Measurements from ENCODE around the gene IFNA10. TPM values are rescaled to one million over a fixed set of nuclear protein-coding genes. Genes with fewer than 3 reads are reported as not detected.
A peak's percentile ranks its signal among the peaks of the same experiment; 100 is the strongest.
"Not testable (repeated sequence)": the region's sequence is repeated elsewhere in the genome, so short reads cannot be mapped to it uniquely, and the experiment has no call there.

IFNA10 gene
- total and polyA plus RNA-seq, 4 donors = not detected

DNA sequence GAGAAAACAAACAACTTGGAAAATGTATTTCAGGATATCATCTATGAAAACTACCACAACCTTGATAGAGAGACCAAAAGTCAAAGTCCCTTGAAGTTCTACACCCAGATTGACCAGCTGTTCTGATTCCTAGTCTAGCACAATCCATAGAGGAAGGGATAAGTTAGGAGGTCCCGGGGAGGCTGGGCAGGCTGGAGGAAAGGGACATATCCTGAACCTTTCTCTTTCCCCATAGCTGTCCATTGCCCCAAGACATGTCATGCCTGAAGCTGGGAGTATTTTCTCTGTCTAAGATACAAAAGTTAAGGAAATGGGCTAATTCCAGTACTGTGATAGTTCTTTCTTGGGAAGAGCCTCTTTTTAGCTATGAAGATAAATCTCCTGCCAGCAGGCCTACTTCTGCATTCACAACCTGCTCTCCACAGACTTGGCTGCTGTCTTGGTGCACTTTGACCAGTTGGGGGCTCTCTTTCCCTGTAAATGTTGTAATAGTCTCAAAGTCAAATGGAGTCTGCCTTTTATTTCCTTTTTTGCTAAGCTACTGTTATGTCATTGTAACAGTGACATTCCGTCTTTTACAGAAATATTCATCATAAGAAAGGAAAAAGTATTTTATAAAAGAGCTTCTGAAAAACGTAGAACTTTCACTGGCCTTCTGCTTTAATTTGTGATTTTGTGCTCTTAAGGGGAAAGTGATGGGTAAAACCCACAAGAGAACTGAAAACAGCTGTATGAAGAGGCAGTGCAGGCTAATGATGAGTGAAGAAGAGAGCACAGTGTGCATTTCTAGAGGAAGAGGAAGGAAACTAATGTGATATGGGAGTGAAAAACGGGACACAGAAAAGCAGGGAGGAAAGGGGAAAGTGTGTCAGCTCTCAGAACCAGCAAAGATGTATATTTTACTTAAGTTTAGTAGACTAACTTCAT is 23.9 kb downstream of the IFNA10 start:
- ATAC-seq (ENCODE audit: insufficient read depth, low FRiP score) = not testable (repeated sequence)
- peak in 2 of 3 donors; percentile 4 to 5 for DNase-seq
- TF ChIP-seq, protein P1, sequence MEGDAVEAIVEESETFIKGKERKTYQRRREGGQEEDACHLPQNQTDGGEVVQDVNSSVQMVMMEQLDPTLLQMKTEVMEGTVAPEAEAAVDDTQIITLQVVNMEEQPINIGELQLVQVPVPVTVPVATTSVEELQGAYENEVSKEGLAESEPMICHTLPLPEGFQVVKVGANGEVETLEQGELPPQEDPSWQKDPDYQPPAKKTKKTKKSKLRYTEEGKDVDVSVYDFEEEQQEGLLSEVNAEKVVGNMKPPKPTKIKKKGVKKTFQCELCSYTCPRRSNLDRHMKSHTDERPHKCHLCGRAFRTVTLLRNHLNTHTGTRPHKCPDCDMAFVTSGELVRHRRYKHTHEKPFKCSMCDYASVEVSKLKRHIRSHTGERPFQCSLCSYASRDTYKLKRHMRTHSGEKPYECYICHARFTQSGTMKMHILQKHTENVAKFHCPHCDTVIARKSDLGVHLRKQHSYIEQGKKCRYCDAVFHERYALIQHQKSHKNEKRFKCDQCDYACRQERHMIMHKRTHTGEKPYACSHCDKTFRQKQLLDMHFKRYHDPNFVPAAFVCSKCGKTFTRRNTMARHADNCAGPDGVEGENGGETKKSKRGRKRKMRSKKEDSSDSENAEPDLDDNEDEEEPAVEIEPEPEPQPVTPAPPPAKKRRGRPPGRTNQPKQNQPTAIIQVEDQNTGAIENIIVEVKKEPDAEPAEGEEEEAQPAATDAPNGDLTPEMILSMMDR (IDR thresholded peaks at IDR 0.05; ENCODE audit: control extremely low read depth, extremely low read depth) = peak; percentile 13

DNA sequence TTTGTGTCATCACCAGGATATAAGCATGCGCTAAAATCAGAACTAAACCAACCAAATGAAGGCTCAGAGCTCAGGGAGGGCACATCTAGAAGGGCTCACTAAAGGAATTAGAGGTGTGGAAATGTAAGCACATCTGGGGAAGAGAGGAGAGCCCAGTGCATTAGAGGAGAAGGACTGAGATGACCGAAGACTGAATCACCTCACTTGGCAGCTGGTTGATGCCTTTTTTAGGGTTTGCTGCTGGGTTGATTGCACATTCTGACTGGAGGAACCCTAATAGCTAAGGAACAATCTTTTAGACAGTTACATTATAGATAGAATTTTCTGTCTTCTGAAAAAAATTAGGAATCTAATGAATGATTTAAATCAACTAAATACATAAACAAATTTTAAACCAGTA is 32.3 kb downstream of the IFNA10 start:
- Histone ChIP-seq H3K27ac (ENCODE audit: low read depth in 1 of 2, low read length in 1 of 2) (no peak overlapping the region), H3K36me3 (ENCODE audit: control insufficient read depth in 4 of 4, insufficient read depth in 4 of 4, low read length in 4 of 4) (no peaks in the 10 kb centered on the region), H3K27me3 (ENCODE audit: control insufficient read depth in 3 of 3, insufficient read depth in 3 of 3, low read length in 2 of 3) (no peaks in the 10 kb centered on the region), H3K4me3 (no peak overlapping the region), H3K9me3 (ENCODE audit: control insufficient read depth in 4 of 4, insufficient read depth in 3 of 4, low read length in 3 of 4) (no peaks in the 10 kb centered on the region), H3K4me1 (ENCODE audit: control insufficient read depth in 5 of 5, insufficient read depth in 5 of 5, low read length in 5 of 5) (no peaks in the 10 kb centered on the region), H3K9ac (ENCODE audit: insufficient read depth in 1 of 2, low read length in 2 of 2) (no peak overlapping the region)
- no peak for DNase-seq
- ATAC-seq (ENCODE audit: insufficient read depth, low FRiP score) = no peak
- WGBS, 2 donors = 92 to 94% methylated on average over 2 of the region's 2 CpGs
- TF ChIP-seq, protein P1 (IDR thresholded peaks at IDR 0.05; ENCODE audit: control extremely low read depth, extremely low read depth) = no peak

More for the DNA sequence above, 23.9 kb downstream of the IFNA10 start:
- not testable (repeated sequence) for H3K4me1 ChIP-seq (ENCODE audit: control insufficient read depth in 5 of 5, insufficient read depth in 5 of 5, low read length in 5 of 5); H3K9ac ChIP-seq (ENCODE audit: insufficient read depth in 1 of 2, low read length in 2 of 2); H3K27ac ChIP-seq (ENCODE audit: low read depth in 1 of 2, low read length in 1 of 2); H3K4me3 ChIP-seq; H3K9me3 ChIP-seq (ENCODE audit: control insufficient read depth in 4 of 4, insufficient read depth in 3 of 4, low read length in 3 of 4); H3K27me3 ChIP-seq (ENCODE audit: control insufficient read depth in 3 of 3, insufficient read depth in 3 of 3, low read length in 2 of 3); H3K36me3 ChIP-seq (ENCODE audit: control insufficient read depth in 4 of 4, insufficient read depth in 4 of 4, low read length in 4 of 4)
- 31 to 40% methylated on average over 4 of the region's 4 CpGs for WGBS, 2 donors

DNA sequence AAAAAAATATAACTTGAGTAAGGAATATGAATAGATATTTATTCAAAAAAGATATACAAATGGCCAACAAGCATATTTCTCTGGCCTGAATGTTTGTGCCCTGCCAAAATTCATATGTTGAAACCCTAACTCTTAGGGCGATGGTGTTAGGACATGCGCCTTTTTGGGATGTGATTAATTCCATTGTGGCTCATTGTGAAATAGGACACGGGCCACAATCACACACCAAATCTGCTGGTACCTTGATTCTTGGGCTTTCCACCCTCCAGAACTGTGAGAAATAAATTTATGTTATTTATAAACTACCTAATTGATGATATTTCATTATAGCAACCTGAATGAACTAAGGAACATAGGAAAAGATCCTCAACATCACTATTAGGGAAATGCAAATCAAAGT is 34.8 kb downstream of the IFNA10 start:
- no peak for ATAC-seq (ENCODE audit: insufficient read depth, low FRiP score)
- Histone ChIP-seq H3K9ac (ENCODE audit: insufficient read depth in 1 of 2, low read length in 2 of 2) (no peak overlapping the region), H3K4me3 (no peak overlapping the region), H3K27ac (ENCODE audit: low read depth in 1 of 2, low read length in 1 of 2) (no peak overlapping the region), H3K9me3 (ENCODE audit: control insufficient read depth in 4 of 4, insufficient read depth in 3 of 4, low read length in 3 of 4) (no peaks in the 10 kb centered on the region), H3K36me3 (ENCODE audit: control insufficient read depth in 4 of 4, insufficient read depth in 4 of 4, low read length in 4 of 4) (no peaks in the 10 kb centered on the region), H3K27me3 (ENCODE audit: control insufficient read depth in 3 of 3, insufficient read depth in 3 of 3, low read length in 2 of 3) (no peaks in the 10 kb centered on the region), H3K4me1 (ENCODE audit: control insufficient read depth in 5 of 5, insufficient read depth in 5 of 5, low read length in 5 of 5) (no peaks in the 10 kb centered on the region)
- WGBS, 2 donors = 77 to 89% methylated on average over 3 of the region's 3 CpGs
- TF ChIP-seq, protein P1 (IDR thresholded peaks at IDR 0.05; ENCODE audit: control extremely low read depth, extremely low read depth) = no peak
- no peak for DNase-seq

Measured in lung (tissue), 12 donors.